ACHN (cell line): ENCODE data around the gene UBQLN4.

ENCODE experiments used
- DNase-seq: peaks from one replicate; pipeline ENCODE4 v3.0.0-alpha.2; 2015
- in situ Hi-C: cut with HindIII; loops from 2 replicates; pipeline ENCODE4 v1.10.0; 2017; ENCODE audit warnings: low sequenced_read_pairs, low pct_ligation_motif_present, low pct_unique_long_range_greater_than_20kb

The UBQLN4 gene

GRCh38 chr1:156053768-156054499 is at the start of gene UBQLN4:
UBQLN4 (minus strand) TSS chr1:156053798; CDS start chr1:156053701, 97 bp downstream.
- DNase-seq = peak; percentile 88
- in situ Hi-C loops = no loop called here

GRCh38 chr1:156102633-156103511 is 49.3 kb upstream of the UBQLN4 start:
- no peak for DNase-seq
- in situ Hi-C loops = no loop called here

GRCh38 chr1:156101880-156102279 is 48.3 kb upstream of the UBQLN4 start:
- in situ Hi-C loops = no loop called here

GRCh38 chr1:156100205-156100995 is 46.8 kb upstream of the UBQLN4 start:
- no peak for DNase-seq

More at GRCh38 chr1:156101880-156102279, 48.3 kb upstream of the UBQLN4 start:
- DNase-seq = no peak

GRCh38 chr1:156099282-156099681 is 45.7 kb upstream of the UBQLN4 start:
- in situ Hi-C loops = no loop called here
- no peak for DNase-seq

More at GRCh38 chr1:156100205-156100995, 46.8 kb upstream of the UBQLN4 start:
- in situ Hi-C loops = no loop called here

- DNase-seq = no peak
- in situ Hi-C loops = no loop called here
Observed at GRCh38 chr1:156098784-156099183, 45.2 kb upstream of the UBQLN4 start.

- in situ Hi-C loops = no loop called here
- DNase-seq = no peak
Observed at GRCh38 chr1:156097499-156098178, 44.0 kb upstream of the UBQLN4 start.

GRCh38 chr1:156096640-156097391 is 43.2 kb upstream of the UBQLN4 start:
- in situ Hi-C loops = no loop called here
- peak; percentile 85 for DNase-seq

- DNase-seq = no peak
- in situ Hi-C loops = no loop called here
Observed at GRCh38 chr1:156095906-156096508, 42.4 kb upstream of the UBQLN4 start.

GRCh38 chr1:156091610-156092009 is 38.0 kb upstream of the UBQLN4 start:
- in situ Hi-C loops = no loop called here
- DNase-seq = no peak

- DNase-seq = peak; percentile 83
- in situ Hi-C loops = no loop called here
Observed at GRCh38 chr1:156090840-156091188, 37.2 kb upstream of the UBQLN4 start.

- in situ Hi-C loops = no loop called here
- no peak for DNase-seq
Observed at GRCh38 chr1:156090138-156090839, 36.7 kb upstream of the UBQLN4 start.

- in situ Hi-C loops = no loop called here
- DNase-seq = no peak
Observed at GRCh38 chr1:156089704-156090103, 36.1 kb upstream of the UBQLN4 start.

GRCh38 chr1:156086256-156086662 is 32.7 kb upstream of the UBQLN4 start:
- DNase-seq = no peak
- in situ Hi-C loops = no loop called here

GRCh38 chr1:156083800-156084790 is 30.5 kb upstream of the UBQLN4 start:
- in situ Hi-C loops = no loop called here
- DNase-seq = no peak
